B cell (primary cell): ENCODE results near the gene GET4. TPM values are rescaled to one million over a fixed set of nuclear protein-coding genes. Genes with fewer than 3 reads are reported as not detected.

ENCODE experiments used
- ATAC-seq: fragments of 200-7000 bp; cut with Tn5 transposase; one replicate; pipeline ENCODE4 v1.10.0; 2021; ENCODE audit warnings: low read depth, mild to moderate bottlenecking, moderate number of reproducible peaks, moderate library complexity
- CTCF ChIA-PET: fragments of 350-600 bp; sonication (Branson Sonifier 250); formaldehyde crosslinking; loops from one replicate; lab custom pipeline; 2021; ENCODE audit warnings: antibody characterized with exemption, inconsistent platforms; lab: Charles Lee
- POLR2A ChIA-PET: fragments of 350-600 bp; sonication (Branson Sonifier 250); formaldehyde crosslinking; loops from one replicate; lab custom pipeline; 2021; ENCODE audit warnings: antibody characterized with exemption; lab: Charles Lee
- DNase-seq: peaks from one replicate; pipeline ENCODE4 v3.0.0; 2013
- H2AFZ ChIP-seq: 2 replicates; pipeline ENCODE4 v1.6.1; 2012; ENCODE audit warnings: mild to moderate bottlenecking, low read depth, low read length; ENCODE audit not compliant: insufficient read depth, poor library complexity, severe bottlenecking
- H3K27ac ChIP-seq, 2 donors: 1 replicate in 1 of 2; 2 replicates in 1 of 2; pipeline ENCODE4 v1.5.1; 2012 to 2013; ENCODE audit warnings: low read length in 2 of 2, mild to moderate bottlenecking in 2 of 2, moderate library complexity in 1 of 2
- H3K27me3 ChIP-seq, 4 experiments: fragments of 200-600 bp in 1 of 4; sonication (generic) in 1 of 4; replicated peaks in 1 of 4; 1 replicate in 2 of 4; 2 replicates in 2 of 4; pipeline versions ENCODE4 v1.6.1 to v1.7.0; 2013 to 2016; ENCODE audit warnings: low read length in 3 of 4, mild to moderate bottlenecking in 2 of 4, mixed read lengths in 1 of 4, moderate library complexity in 1 of 4; ENCODE audit not compliant: insufficient read depth in 4 of 4, control insufficient read depth in 3 of 4; ENCODE audit errors: control extremely low read depth in 1 of 4
- H3K36me3 ChIP-seq, 2 experiments: replicated peaks in 1 of 2; 1 replicate in 1 of 2; 2 replicates in 1 of 2; pipeline versions ENCODE4 v1.6.1 to v1.7.1; 2013; ENCODE audit warnings: low read length in 1 of 2; ENCODE audit not compliant: insufficient read depth in 2 of 2, control insufficient read depth in 1 of 2; ENCODE audit errors: control extremely low read depth in 1 of 2, extremely low read depth in 1 of 2
- H3K4me1 ChIP-seq, 2 donors: fragments of 200-600 bp in 1 of 2; sonication (generic) in 1 of 2; 1 replicate in 1 of 2; 2 replicates in 1 of 2; pipeline versions ENCODE4 v1.5.1 to v1.6.1; 2013 to 2017; ENCODE audit warnings: low read length in 2 of 2; ENCODE audit not compliant: control insufficient read depth in 2 of 2, insufficient read depth in 2 of 2
- H3K4me2 ChIP-seq: replicated peaks from 2 replicates; pipeline ENCODE3; 2012; ENCODE audit warnings: mild to moderate bottlenecking, low read depth, low read length; ENCODE audit not compliant: poor library complexity, severe bottlenecking
- H3K4me3 ChIP-seq, 5 experiments: fragments of 200-600 bp in 1 of 5; sonication (generic) in 1 of 5; 1 replicate in 3 of 5; 2 replicates in 2 of 5; pipeline versions ENCODE4 v1.5.1 to v1.7.0; 2011 to 2016; ENCODE audit warnings: low read length in 4 of 5, mild to moderate bottlenecking in 4 of 5, low read depth in 2 of 5, control low read depth in 1 of 5, moderate library complexity in 1 of 5; ENCODE audit not compliant: insufficient read depth in 1 of 5; ENCODE audit errors: control extremely low read depth in 1 of 5, extremely low read depth in 1 of 5
- H3K79me2 ChIP-seq: fragments of 200-600 bp; sonication (generic); one replicate; pipeline ENCODE4 v1.6.0; 2016; ENCODE audit warnings: low read length; ENCODE audit not compliant: control insufficient read depth, insufficient read depth
- H3K9ac ChIP-seq: fragments of 200-600 bp; sonication (generic); 2 replicates; pipeline ENCODE4 v1.6.1; 2017; ENCODE audit warnings: mild to moderate bottlenecking, low read length, moderate library complexity
- H3K9me3 ChIP-seq, 3 donors: one replicate each; pipeline versions ENCODE4 v1.6.1 to v1.7.1; 2013; ENCODE audit warnings: low read length in 2 of 3; ENCODE audit not compliant: control insufficient read depth in 2 of 3, insufficient read depth in 1 of 3; ENCODE audit errors: control extremely low read depth in 1 of 3
- H4K20me1 ChIP-seq: 2 replicates; pipeline ENCODE4 v1.6.0; 2012; ENCODE audit warnings: mild to moderate bottlenecking, low read length; ENCODE audit not compliant: insufficient read depth, control insufficient read depth, poor library complexity, severe bottlenecking
- H3K27ac Mint-ChIP-seq: one replicate; pipeline ENCODE4 v1.8.0; 2021; ENCODE audit warnings: mixed read lengths
- H3K27me3 Mint-ChIP-seq: one replicate; pipeline ENCODE4 v1.8.0; 2021; ENCODE audit warnings: mixed read lengths
- H3K4me1 Mint-ChIP-seq: one replicate; pipeline ENCODE4 v1.8.0; 2021; ENCODE audit warnings: mixed read lengths
- H3K4me3 Mint-ChIP-seq: one replicate; pipeline ENCODE4 v1.8.0; 2021; ENCODE audit warnings: mixed read lengths
- H3K9me3 Mint-ChIP-seq: one replicate; pipeline ENCODE4 v1.8.0; 2022; ENCODE audit warnings: mixed read lengths; ENCODE audit not compliant: insufficient read depth
- EZH2 ChIP-seq: IDR thresholded peaks from 2 replicates; pipeline ENCODE4 v1.6.1; 2012; ENCODE audit warnings: borderline replicate concordance, low read depth, mild to moderate bottlenecking, moderate library complexity, low read length; ENCODE audit not compliant: insufficient read depth, poor library complexity, severe bottlenecking
- WGBS: methylation state at CpG from one replicate; pipeline ENCODE4 v1.1.5; 2013; ENCODE audit warnings: missing lambda C conversion rate; ENCODE audit not compliant: insufficient coverage; 5-methylcytosine and 5-hydroxymethylcytosine counted together
- intact Hi-C: fragments of 100-400 bp; cut with micrococcal nuclease; formaldehyde crosslinking; loops from one replicate; pipeline ENCODE4 v1.10.0; 2022
- polyA plus RNA-seq: library from polyadenylated mRNA; depleted of rRNA; stranded (reverse); fragments of >200 nt; gene quantifications from 2 replicates; pipeline ENCODE4 v1.2.3, GENCODE V29; 2012
- total RNA-seq, 2 donors: library from RNA; stranded (reverse); fragments of 120-200 nt in 1 of 2; gene quantifications; 1 replicate in 1 of 2; 2 replicates in 1 of 2; pipeline versions ENCODE4 v1.2.3 to v1.2.4, GENCODE V29; 2013 to 2022
- TF ChIP-seq, protein P1 (sequence below): fragments of 200-600 bp; IDR thresholded peaks from one replicate; pipeline ENCODE4 v1.8.0; 2022; ENCODE audit warnings: antibody characterized with exemption, mild to moderate bottlenecking

The GET4 gene
- total and polyA plus RNA-seq, 2 donors (not counting 1 experiment from before 2014, with no cell fraction given): 53.5 to 65.5 TPM

DNA sequence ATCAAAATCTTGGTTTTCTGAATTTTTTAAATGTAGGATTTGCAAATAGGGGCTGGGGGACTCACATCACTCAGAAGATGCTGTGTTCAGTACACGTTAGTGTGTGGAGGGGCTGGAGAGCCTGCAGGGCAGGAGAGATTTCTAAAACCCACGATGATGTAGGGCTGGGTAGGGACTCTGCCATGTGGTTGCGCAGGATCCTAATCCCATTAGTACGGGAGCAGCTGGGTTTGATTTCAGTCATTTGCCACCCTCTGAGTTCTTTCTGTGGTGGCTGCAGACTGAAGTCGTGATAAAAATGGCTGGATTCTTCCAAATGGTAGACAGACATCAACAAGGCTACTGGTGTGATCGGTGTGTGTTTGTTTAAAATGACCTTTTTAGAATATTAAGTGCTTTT is 14.2 kb upstream of the GET4 start:
- Mint-ChIP-seq H3K9me3 (no peaks in the 10 kb centered on the region), H3K4me3 (no peak overlapping the region), H3K27me3 (no peaks in the 10 kb centered on the region), H3K27ac (no peak overlapping the region), H3K4me1 (no peaks in the 10 kb centered on the region)
- ChIA-PET CTCF (no interaction called here), POLR2A (no interaction called here)
- no peaks in the 10 kb centered on the region for H4K20me1 ChIP-seq
- H3K4me1 ChIP-seq: no peaks in the 10 kb centered on the region
- DNase-seq: no peak
- no peak for TF ChIP-seq EZH2
- TF ChIP-seq, protein P1, sequence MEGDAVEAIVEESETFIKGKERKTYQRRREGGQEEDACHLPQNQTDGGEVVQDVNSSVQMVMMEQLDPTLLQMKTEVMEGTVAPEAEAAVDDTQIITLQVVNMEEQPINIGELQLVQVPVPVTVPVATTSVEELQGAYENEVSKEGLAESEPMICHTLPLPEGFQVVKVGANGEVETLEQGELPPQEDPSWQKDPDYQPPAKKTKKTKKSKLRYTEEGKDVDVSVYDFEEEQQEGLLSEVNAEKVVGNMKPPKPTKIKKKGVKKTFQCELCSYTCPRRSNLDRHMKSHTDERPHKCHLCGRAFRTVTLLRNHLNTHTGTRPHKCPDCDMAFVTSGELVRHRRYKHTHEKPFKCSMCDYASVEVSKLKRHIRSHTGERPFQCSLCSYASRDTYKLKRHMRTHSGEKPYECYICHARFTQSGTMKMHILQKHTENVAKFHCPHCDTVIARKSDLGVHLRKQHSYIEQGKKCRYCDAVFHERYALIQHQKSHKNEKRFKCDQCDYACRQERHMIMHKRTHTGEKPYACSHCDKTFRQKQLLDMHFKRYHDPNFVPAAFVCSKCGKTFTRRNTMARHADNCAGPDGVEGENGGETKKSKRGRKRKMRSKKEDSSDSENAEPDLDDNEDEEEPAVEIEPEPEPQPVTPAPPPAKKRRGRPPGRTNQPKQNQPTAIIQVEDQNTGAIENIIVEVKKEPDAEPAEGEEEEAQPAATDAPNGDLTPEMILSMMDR: no peak
- H3K9ac ChIP-seq: no peak overlapping the region
- no peaks in the 10 kb centered on the region for H3K79me2 ChIP-seq
- ATAC-seq: no peak
- H3K27ac ChIP-seq: no peak overlapping the region
- intact Hi-C loops: no loop called here
- no peaks in the 10 kb centered on the region for H3K27me3 ChIP-seq
- WGBS: 100% methylated on average over 6 of the region's 6 CpGs
- H3K4me2 ChIP-seq: no peak overlapping the region
- peaks cover 0 to 73% of the 10 kb centered on the region in 2 experiments for H3K36me3 ChIP-seq
- no peaks in the 10 kb centered on the region for H3K9me3 ChIP-seq
- no peak overlapping the region for H2AFZ ChIP-seq
- no peak overlapping the region for H3K4me3 ChIP-seq

DNA sequence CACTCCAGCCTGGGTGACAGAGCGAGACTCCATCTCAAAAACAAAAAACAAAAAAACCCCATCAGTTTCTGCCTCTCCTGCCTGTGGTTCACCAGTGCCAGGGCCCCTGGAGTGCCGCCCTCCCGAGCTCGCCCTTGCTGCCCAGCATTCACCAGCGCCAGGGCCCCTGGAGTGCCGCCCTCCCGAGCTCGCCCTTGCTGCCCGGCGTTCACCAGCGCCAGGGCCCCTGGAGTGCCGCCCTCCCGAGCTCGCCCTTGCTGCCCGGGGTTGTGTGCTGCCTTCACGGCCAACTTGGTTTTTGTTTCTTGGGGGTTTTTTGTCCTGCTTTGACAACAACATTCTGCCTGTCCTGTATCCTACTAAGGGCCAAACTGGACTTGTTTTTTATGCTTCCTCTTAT is 13.2 kb upstream of the GET4 start:
- no peak for TF ChIP-seq EZH2
- TF ChIP-seq, protein P1: no peak
- Histone ChIP-seq H3K79me2 (no peaks in the 10 kb centered on the region), H3K9me3 (no peaks in the 10 kb centered on the region), H3K4me1 (no peaks in the 10 kb centered on the region), H3K4me3 (no peak overlapping the region), H3K27ac (no peak overlapping the region), H2AFZ (no peak overlapping the region), H3K27me3 (no peaks in the 10 kb centered on the region), H3K36me3 (peaks cover 0 to 76% of the 10 kb centered on the region in 2 experiments), H3K9ac (no peak overlapping the region), H4K20me1 (no peaks in the 10 kb centered on the region), H3K4me2 (no peak overlapping the region)
- 89% methylated on average over 6 of the region's 16 CpGs for WGBS
- Mint-ChIP-seq H3K9me3 (no peaks in the 10 kb centered on the region), H3K4me1 (no peaks in the 10 kb centered on the region), H3K4me3 (no peak overlapping the region), H3K27ac (no peak overlapping the region), H3K27me3 (no peaks in the 10 kb centered on the region)
- ATAC-seq: no peak
- intact Hi-C loops: no loop called here
- CTCF ChIA-PET: no interaction called here
- DNase-seq: no peak
- POLR2A ChIA-PET: no interaction called here
